Endothelial cell of umbilical vein (primary cell): ENCODE measurements around the gene MEOX1. TPM values are rescaled to one million over a fixed set of nuclear protein-coding genes. Genes with fewer than 3 reads are reported as not detected.

Source experiments
- BruUV-seq: library from RNA; stranded (reverse); fragments of 400-500 nt; replicated peaks from 2 replicates; lab custom pipeline; 2021; lab: Mats Ljungman, UMichigan
- CTCF ChIA-PET: fragments of 300-600, 350-600 bp; sonication (Branson Sonifier 250); formaldehyde crosslinking; loops from one replicate; lab custom pipeline; 2021; ENCODE audit warnings: antibody characterized with exemption, inconsistent platforms; lab: Charles Lee
- POLR2A ChIA-PET: fragments of 300-600, 350-600 bp; sonication (Branson Sonifier 250); formaldehyde crosslinking; loops from one replicate; lab custom pipeline; 2021; ENCODE audit warnings: antibody characterized with exemption, inconsistent platforms; lab: Charles Lee
- DNase-seq: peaks from one replicate; pipeline ENCODE4 v3.0.0-alpha.2; 2011; ENCODE audit warnings: low read depth, low spot score
- FAIRE-seq: peaks from 2 replicates; lab custom pipeline; 2011; peaks lifted over from hg19 to GRCh38; lab: Jason Lieb, UNC
- H2AFZ ChIP-seq: 2 replicates; pipeline ENCODE4 v1.6.0; 2012; ENCODE audit warnings: low read depth, low read length, control low read depth, inconsistent platforms
- H3K27ac ChIP-seq: 2 replicates; pipeline ENCODE4 v1.5.1; 2011; ENCODE audit warnings: low read depth, mild to moderate bottlenecking, control low read depth, low read length, moderate library complexity; ENCODE audit not compliant: insufficient read depth
- H3K27me3 ChIP-seq, 2 experiments: 2 replicates each; pipeline versions ENCODE4 v1.6.0 to v1.6.1; 2011; ENCODE audit warnings: low read length in 2 of 2, mixed read lengths in 1 of 2; ENCODE audit not compliant: control insufficient read depth in 2 of 2, insufficient read depth in 2 of 2
- H3K36me3 ChIP-seq, 2 experiments: 2 replicates in 1 of 2; 3 replicates in 1 of 2; pipeline ENCODE4 v1.5.1; 2011; ENCODE audit warnings: low read length in 2 of 2, mild to moderate bottlenecking in 1 of 2, moderate library complexity in 1 of 2; ENCODE audit not compliant: control insufficient read depth in 2 of 2, insufficient read depth in 2 of 2; ENCODE audit errors: extremely low read depth in 1 of 2
- H3K4me1 ChIP-seq: 3 replicates; pipeline ENCODE4 v1.5.1; 2011; ENCODE audit warnings: mild to moderate bottlenecking, low read length; ENCODE audit not compliant: control insufficient read depth, insufficient read depth; ENCODE audit errors: extremely low read depth
- H3K4me2 ChIP-seq: 2 replicates; pipeline ENCODE4 v1.6.1; 2011; ENCODE audit warnings: low read length, control low read depth, mixed read lengths; ENCODE audit not compliant: insufficient read depth
- H3K4me3 ChIP-seq, 3 experiments: fragments of 200-600 bp in 1 of 3; sonication (generic), shearing (Covaris generic) in 1 of 3; replicated peaks in 1 of 3; 2 replicates each; pipeline ENCODE4 v1.5.1; 2011 to 2016; ENCODE audit warnings: control low read depth in 3 of 3, low read length in 3 of 3, mild to moderate bottlenecking in 2 of 3, inconsistent platforms in 1 of 3, low read depth in 1 of 3, moderate library complexity in 1 of 3; ENCODE audit not compliant: insufficient read depth in 1 of 3
- H3K79me2 ChIP-seq: 2 replicates; pipeline ENCODE4 v1.6.0; 2012; ENCODE audit warnings: low read length, inconsistent platforms; ENCODE audit not compliant: control insufficient read depth, insufficient read depth
- H3K9ac ChIP-seq: replicated peaks from 2 replicates; pipeline ENCODE3; 2011; ENCODE audit warnings: low read length, control low read depth; ENCODE audit not compliant: insufficient read depth; ENCODE audit errors: extremely low read depth
- H3K9me1 ChIP-seq: replicated peaks from 3 replicates; pipeline ENCODE4 v1.6.0; 2011; ENCODE audit warnings: mild to moderate bottlenecking, low read length; ENCODE audit not compliant: control insufficient read depth, insufficient read depth; ENCODE audit errors: extremely low read depth
- H3K9me3 ChIP-seq: replicated peaks from 2 replicates; pipeline ENCODE4 v1.5.1; 2012; ENCODE audit warnings: low read length, inconsistent platforms; ENCODE audit not compliant: control insufficient read depth, insufficient read depth
- H4K20me1 ChIP-seq: replicated peaks from 2 replicates; pipeline ENCODE3; 2011; ENCODE audit warnings: mild to moderate bottlenecking, low read length; ENCODE audit not compliant: control insufficient read depth, insufficient read depth; ENCODE audit errors: extremely low read depth
- EZH2 ChIP-seq: IDR thresholded peaks from 2 replicates; pipeline ENCODE4 v1.6.1; 2012; ENCODE audit warnings: borderline replicate concordance, low read depth, mild to moderate bottlenecking, moderate library complexity, low read length, inconsistent platforms; ENCODE audit not compliant: severe bottlenecking
- FOS ChIP-seq: IDR thresholded peaks from 2 replicates; pipeline ENCODE4 v1.6.1; 2011; ENCODE audit warnings: mild to moderate bottlenecking, low read length, moderate library complexity, borderline replicate concordance; ENCODE audit not compliant: insufficient read depth
- GATA2 ChIP-seq: IDR thresholded peaks from 2 replicates; pipeline ENCODE4 v1.7.0; 2011; ENCODE audit warnings: low read depth, mild to moderate bottlenecking, moderate library complexity, mixed read lengths, low read length; ENCODE audit not compliant: insufficient read length, insufficient read depth
- JUN ChIP-seq: IDR thresholded peaks from 2 replicates; pipeline ENCODE4 v1.6.1; 2011; ENCODE audit warnings: borderline replicate concordance, low read depth; ENCODE audit not compliant: insufficient read length, insufficient read depth
- MAX ChIP-seq: IDR thresholded peaks from 2 replicates; pipeline ENCODE4 v1.6.1; 2011; ENCODE audit not compliant: insufficient read depth, insufficient read length
- MYC ChIP-seq: IDR thresholded peaks from one replicate; pipeline ENCODE4 v1.6.1; 2011; ENCODE audit warnings: mild to moderate bottlenecking, low read depth, low read length
- POLR2A ChIP-seq: IDR thresholded peaks from 2 replicates; pipeline ENCODE4 v1.6.1; 2012; ENCODE audit warnings: low read depth, mild to moderate bottlenecking, control low read depth, low read length
- POLR2AphosphoS5 ChIP-seq: IDR thresholded peaks from 2 replicates; pipeline ENCODE4 v1.6.1; 2012; ENCODE audit warnings: low read depth, mild to moderate bottlenecking, control low read depth, low read length, moderate library complexity; ENCODE audit not compliant: insufficient read depth
- dilution Hi-C: fragments of 300-500 bp; cut with MboI; formaldehyde crosslinking; loops from one replicate; pipeline ENCODE4 v1.15.0; 2019; ENCODE audit warnings: low sequenced_read_pairs; ENCODE audit not compliant: extremely low pct_ligation_motif_present
- intact Hi-C: fragments of 100-400 bp; cut with micrococcal nuclease; formaldehyde crosslinking; loops from one replicate; pipeline ENCODE4 v1.10.0; 2022
- polyA plus RNA-seq, 4 experiments: library from polyadenylated mRNA; depleted of rRNA in 3 of 4; stranded (reverse) in 3 of 4; unstranded in 1 of 4; fragments of >200 nt; gene quantifications; 2 replicates each; pipeline versions ENCODE4 v1.2.1 to v1.2.3, GENCODE V29; 2011 to 2012; ENCODE audit warnings: missing spikeins in 1 of 4
- total RNA-seq: library from RNA; stranded (reverse); gene quantifications from 2 replicates; pipeline ENCODE4 v1.2.3, GENCODE V29; 2021
- TF ChIP-seq, protein P1 (sequence below), 2 donors: IDR thresholded peaks; 1 replicate in 1 of 2; 2 replicates in 1 of 2; pipeline ENCODE4 v1.5.1; 2011; ENCODE audit warnings: low read length in 2 of 2, mild to moderate bottlenecking in 2 of 2, moderate library complexity in 2 of 2, control low read depth in 1 of 2, inconsistent platforms in 1 of 2, low read depth in 1 of 2; ENCODE audit not compliant: insufficient read depth in 1 of 2; ENCODE audit errors: extremely low read depth in 1 of 2

Gene MEOX1
- total and polyA plus RNA-seq, 2 donors (not counting 3 experiments of a cell fraction or from before 2014, with no cell fraction given) = 0.06 TPM; not detected in 1

- Histone ChIP-seq H3K4me2 (no peak overlapping the region), H3K27me3 (no peaks in the 10 kb centered on the region), H3K4me3 (no peak overlapping the region), H4K20me1 (no peaks in the 10 kb centered on the region), H3K9me1 (no peaks in the 10 kb centered on the region), H3K9ac (no peak overlapping the region), H2AFZ (no peak overlapping the region), H3K79me2 (no peaks in the 10 kb centered on the region), H3K27ac (no peak overlapping the region), H3K36me3 (no peaks in the 10 kb centered on the region), H3K4me1 (no peaks in the 10 kb centered on the region), H3K9me3 (no peaks in the 10 kb centered on the region)
- ChIA-PET POLR2A (no interaction called here), CTCF (interaction anchor here (0.6 kb wide), 2 partner anchors 10 to 17 kb away, joined by 3 read pairs; no protein-coding TSS in a partner anchor)
- intact Hi-C loops (no loop called here), dilution Hi-C loops (no loop called here)
- TF ChIP-seq MAX = no peak
- no peak for TF ChIP-seq JUN
- TF ChIP-seq POLR2A = no peak
- no peak for TF ChIP-seq POLR2AphosphoS5
- TF ChIP-seq, protein P1, sequence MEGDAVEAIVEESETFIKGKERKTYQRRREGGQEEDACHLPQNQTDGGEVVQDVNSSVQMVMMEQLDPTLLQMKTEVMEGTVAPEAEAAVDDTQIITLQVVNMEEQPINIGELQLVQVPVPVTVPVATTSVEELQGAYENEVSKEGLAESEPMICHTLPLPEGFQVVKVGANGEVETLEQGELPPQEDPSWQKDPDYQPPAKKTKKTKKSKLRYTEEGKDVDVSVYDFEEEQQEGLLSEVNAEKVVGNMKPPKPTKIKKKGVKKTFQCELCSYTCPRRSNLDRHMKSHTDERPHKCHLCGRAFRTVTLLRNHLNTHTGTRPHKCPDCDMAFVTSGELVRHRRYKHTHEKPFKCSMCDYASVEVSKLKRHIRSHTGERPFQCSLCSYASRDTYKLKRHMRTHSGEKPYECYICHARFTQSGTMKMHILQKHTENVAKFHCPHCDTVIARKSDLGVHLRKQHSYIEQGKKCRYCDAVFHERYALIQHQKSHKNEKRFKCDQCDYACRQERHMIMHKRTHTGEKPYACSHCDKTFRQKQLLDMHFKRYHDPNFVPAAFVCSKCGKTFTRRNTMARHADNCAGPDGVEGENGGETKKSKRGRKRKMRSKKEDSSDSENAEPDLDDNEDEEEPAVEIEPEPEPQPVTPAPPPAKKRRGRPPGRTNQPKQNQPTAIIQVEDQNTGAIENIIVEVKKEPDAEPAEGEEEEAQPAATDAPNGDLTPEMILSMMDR (IDR thresholded peaks at IDR 0.05; ENCODE audit: extremely low read depth in 1 of 2, insufficient read depth in 1 of 2, low read depth in 1 of 2, low read length in 2 of 2) = no peak
- TF ChIP-seq MYC = no peak
- no peak for TF ChIP-seq GATA2
- TF ChIP-seq FOS = no peak
- TF ChIP-seq EZH2 = no peak
- DNase-seq = peak; percentile 28
- BruUV-seq = no TSS peak
- FAIRE-seq = no peak
Measured at GRCh38 chr17:43601280-43602039, 60.3 kb downstream of the MEOX1 start.
